ENCODE measurements around the gene SNTG2. TPM values are rescaled to one million over a fixed set of nuclear protein-coding genes. Genes with fewer than 3 reads are reported as not detected.

SNTG2 gene
- total RNA-seq, 2 donors from 2014 or later, result 4.1 to 11.9 TPM

DNA sequence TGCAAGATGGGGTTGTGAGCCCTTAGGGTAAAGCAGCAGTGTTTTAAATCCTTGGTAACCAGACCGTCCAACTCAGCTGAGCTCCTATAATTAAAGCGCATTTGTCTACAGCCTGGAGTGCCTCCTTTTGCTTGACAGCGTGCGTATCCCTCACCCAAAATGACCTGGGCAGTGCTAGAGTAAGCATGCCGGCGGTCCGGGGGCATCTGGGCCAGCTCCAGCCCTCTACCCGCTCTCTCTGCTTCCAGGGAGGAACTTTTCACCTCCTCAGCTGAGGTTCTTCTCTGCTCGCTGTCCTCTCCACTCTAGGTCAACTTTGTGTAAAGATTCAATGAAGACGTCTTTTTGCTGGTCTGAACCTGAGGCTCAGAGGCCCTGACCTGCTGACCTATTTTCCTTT lies 360.2 kb downstream of the SNTG2 start:
- H3K27ac Mint-ChIP-seq, result no peak overlapping the region
- no peaks in the 10 kb centered on the region for H3K9me3 ChIP-seq (ENCODE audit: control insufficient read depth, low read length)
- H3K36me3 ChIP-seq (ENCODE audit: control insufficient read depth, insufficient read depth, low read length), result no peaks in the 10 kb centered on the region
- WGBS, 2 experiments (ENCODE audit: insufficient coverage in 1 of 2, insufficient read length in 1 of 2), result 92 to 95% methylated on average over 9 to 10 of the region's 10 CpGs
- H3K9me3 Mint-ChIP-seq, result no peaks in the 10 kb centered on the region
- TF ChIP-seq CTCF (conservative IDR thresholded peaks at IDR 0.05), result no peak
- no peak overlapping the region for H3K4me3 Mint-ChIP-seq
- no peak for DNase-seq
- no peaks in the 10 kb centered on the region for H3K27me3 ChIP-seq (ENCODE audit: control insufficient read depth, insufficient read depth, low read length, poor library complexity, severe bottlenecking)
- no peaks in the 10 kb centered on the region for H3K4me1 ChIP-seq (ENCODE audit: control insufficient read depth, insufficient read depth, low read length)
- no peaks in the 10 kb centered on the region for H3K36me3 Mint-ChIP-seq (ENCODE audit: low read depth)
- H3K9ac ChIP-seq (ENCODE audit: extremely low read depth, low read length, poor library complexity, severe bottlenecking), result no peak overlapping the region
- no peak overlapping the region for H3K4me3 ChIP-seq (ENCODE audit: low read length)
- H3K27me3 Mint-ChIP-seq (ENCODE audit: insufficient read depth), result no peaks in the 10 kb centered on the region
- H3K27ac ChIP-seq (ENCODE audit: low read depth, low read length), result no peak overlapping the region
- no peaks in the 10 kb centered on the region for H3K4me1 Mint-ChIP-seq

DNA sequence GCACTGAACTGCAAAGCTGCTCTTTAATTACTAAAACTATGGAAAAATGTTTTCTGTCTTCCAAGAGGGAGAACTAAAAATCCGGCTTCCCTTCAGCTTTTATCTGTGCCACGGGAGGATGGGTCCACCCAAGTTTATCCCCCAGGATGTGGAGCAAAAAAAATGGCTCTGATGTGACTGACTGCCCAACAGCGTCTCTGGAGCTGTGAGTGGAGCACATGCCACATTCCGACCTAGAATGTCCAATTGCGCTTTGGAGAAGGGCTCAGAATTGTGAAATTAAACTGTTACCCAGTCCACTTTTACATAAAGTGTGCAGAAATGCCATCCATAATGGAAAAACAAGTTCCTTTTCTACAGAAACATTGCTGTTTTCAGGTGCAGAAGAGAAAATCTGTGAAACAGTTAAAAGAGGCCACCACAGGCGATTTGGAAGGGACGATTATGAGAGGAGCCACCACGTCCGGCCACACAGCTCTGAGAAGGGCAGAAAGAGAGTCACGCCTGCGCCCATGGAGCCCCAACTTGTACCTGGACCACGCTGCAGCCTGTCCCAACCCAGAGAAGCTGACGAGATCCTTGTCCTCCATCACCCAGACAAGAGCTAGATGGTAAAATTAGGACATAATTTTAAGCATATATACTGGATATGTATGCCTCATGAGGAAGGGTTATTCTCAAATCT lies 362.7 kb downstream of the SNTG2 start:
- no peak for TF ChIP-seq CTCF (conservative IDR thresholded peaks at IDR 0.05)
- no peak overlapping the region for H3K27ac ChIP-seq (ENCODE audit: low read depth, low read length)
- no peak for DNase-seq
- no peaks in the 10 kb centered on the region for H3K27me3 ChIP-seq (ENCODE audit: control insufficient read depth, insufficient read depth, low read length, poor library complexity, severe bottlenecking)
- no peaks in the 10 kb centered on the region for H3K36me3 Mint-ChIP-seq (ENCODE audit: low read depth)
- H3K4me3 ChIP-seq (ENCODE audit: low read length), result no peak overlapping the region
- H3K36me3 ChIP-seq (ENCODE audit: control insufficient read depth, insufficient read depth, low read length), result no peaks in the 10 kb centered on the region
- no peak overlapping the region for H3K9ac ChIP-seq (ENCODE audit: extremely low read depth, low read length, poor library complexity, severe bottlenecking)
- 89 to 94% methylated on average over 9 to 13 of the region's 13 CpGs for WGBS, 2 experiments (ENCODE audit: insufficient coverage in 1 of 2, insufficient read length in 1 of 2)
- no peaks in the 10 kb centered on the region for H3K9me3 ChIP-seq (ENCODE audit: control insufficient read depth, low read length)
- H3K27me3 Mint-ChIP-seq (ENCODE audit: insufficient read depth), result no peaks in the 10 kb centered on the region
- no peaks in the 10 kb centered on the region for H3K4me1 Mint-ChIP-seq
- H3K4me1 ChIP-seq (ENCODE audit: control insufficient read depth, insufficient read depth, low read length), result no peaks in the 10 kb centered on the region
- H3K27ac Mint-ChIP-seq, result no peak overlapping the region
- no peak overlapping the region for H3K4me3 Mint-ChIP-seq
- H3K9me3 Mint-ChIP-seq, result no peaks in the 10 kb centered on the region

GRCh38 chr2:1314254-1314653 lies 363.6 kb downstream of the SNTG2 start:
- no peaks in the 10 kb centered on the region for H3K36me3 ChIP-seq (ENCODE audit: control insufficient read depth, insufficient read depth, low read length)
- H3K4me3 Mint-ChIP-seq, result no peak overlapping the region
- no peaks in the 10 kb centered on the region for H3K9me3 Mint-ChIP-seq
- H3K36me3 Mint-ChIP-seq (ENCODE audit: low read depth), result no peaks in the 10 kb centered on the region
- DNase-seq, result no peak
- H3K4me1 Mint-ChIP-seq, result no peaks in the 10 kb centered on the region
- WGBS, 2 experiments (ENCODE audit: insufficient coverage in 1 of 2, insufficient read length in 1 of 2), result 96 to 100% methylated on average over 4 to 6 of the region's 6 CpGs
- H3K27me3 ChIP-seq (ENCODE audit: control insufficient read depth, insufficient read depth, low read length, poor library complexity, severe bottlenecking), result no peaks in the 10 kb centered on the region
- no peak overlapping the region for H3K4me3 ChIP-seq (ENCODE audit: low read length)
- no peak overlapping the region for H3K27ac ChIP-seq (ENCODE audit: low read depth, low read length)
- H3K4me1 ChIP-seq (ENCODE audit: control insufficient read depth, insufficient read depth, low read length), result no peaks in the 10 kb centered on the region
- H3K9ac ChIP-seq (ENCODE audit: extremely low read depth, low read length, poor library complexity, severe bottlenecking), result no peak overlapping the region
- no peak overlapping the region for H3K27ac Mint-ChIP-seq
- no peak for TF ChIP-seq CTCF (conservative IDR thresholded peaks at IDR 0.05)
- no peaks in the 10 kb centered on the region for H3K9me3 ChIP-seq (ENCODE audit: control insufficient read depth, low read length)
- no peaks in the 10 kb centered on the region for H3K27me3 Mint-ChIP-seq (ENCODE audit: insufficient read depth)

Data from endodermal cell (in vitro differentiated cells).